Dendritic cell treated with granulocyte-macrophage colony-stimulating factor and Interleukin-4, amounts not matched to agents 40 ng/mL and 50 ng/mL, for 4 days (primary cell): ENCODE measurements around the gene DCTD.

Experiments
- H3K27ac Mint-ChIP-seq: one replicate; pipeline ENCODE4 v1.8.0; 2022; ENCODE audit warnings: mild to moderate bottlenecking, mixed read lengths
- H3K27me3 Mint-ChIP-seq: one replicate; pipeline ENCODE4 v1.8.0; 2022; ENCODE audit warnings: mild to moderate bottlenecking, mixed read lengths
- H3K36me3 Mint-ChIP-seq: one replicate; pipeline ENCODE4 v1.8.0; 2022; ENCODE audit warnings: low read depth, mixed read lengths
- H3K4me1 Mint-ChIP-seq: one replicate; pipeline ENCODE4 v1.8.0; 2022; ENCODE audit warnings: low read depth, mixed read lengths
- H3K4me3 Mint-ChIP-seq: one replicate; pipeline ENCODE4 v1.8.0; 2022; ENCODE audit warnings: mild to moderate bottlenecking, moderate library complexity, mixed read lengths
- H3K9me3 Mint-ChIP-seq: one replicate; pipeline ENCODE4 v1.8.0; 2022; ENCODE audit warnings: mixed read lengths
- intact Hi-C: fragments of 100-400 bp; cut with micrococcal nuclease; formaldehyde crosslinking; loops from one replicate; pipeline ENCODE4 v1.15.0; 2022

The DCTD gene

DNA sequence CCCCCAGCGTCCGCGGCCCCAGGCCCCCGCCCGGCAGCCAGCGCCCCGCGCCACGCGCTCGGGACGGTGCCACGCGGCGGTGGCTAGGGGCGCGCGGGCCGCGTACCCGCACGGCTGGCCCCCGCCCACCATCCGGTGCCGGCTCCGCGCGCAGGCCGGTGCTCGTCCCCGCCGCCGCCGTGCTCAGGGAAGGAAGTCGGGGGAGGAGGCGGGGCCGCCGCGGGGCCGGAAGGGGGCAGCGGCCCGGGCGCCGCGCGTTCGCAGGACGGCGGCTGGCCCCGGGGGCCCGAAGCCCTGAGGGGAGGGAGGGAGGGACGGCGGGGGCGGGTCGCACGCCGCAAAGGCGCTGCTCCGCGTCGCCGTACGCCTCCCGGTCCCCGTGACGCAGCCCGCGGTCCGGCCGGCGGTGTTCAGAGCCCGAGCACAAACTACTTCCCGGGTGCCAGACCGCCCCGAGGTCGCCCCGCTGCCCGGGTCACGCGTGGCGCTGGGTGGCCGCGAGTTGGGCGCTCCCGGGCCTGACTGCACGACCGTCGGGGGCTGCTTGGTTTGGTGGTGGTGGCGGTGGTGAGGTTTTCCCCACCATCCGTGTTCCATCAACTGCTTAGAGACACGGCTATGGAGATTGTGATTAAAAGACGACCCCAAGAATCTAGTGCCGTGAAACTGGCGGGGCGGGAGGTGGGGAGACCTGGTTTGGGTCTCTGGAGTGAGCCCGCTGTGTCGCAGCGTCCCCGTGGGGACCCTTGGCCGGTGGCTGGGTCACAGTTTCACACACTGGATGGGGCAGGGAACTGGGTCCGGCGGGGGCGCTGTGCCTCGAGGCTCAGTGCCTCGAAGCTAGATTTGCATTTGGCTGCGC, at the start of gene DCTD:
Gene DCTD, minus strand, starts transcription at position 205 of the 862 bp plus-strand sequence. CDS start 1,818 bp downstream, outside the sequence.
- H3K36me3 Mint-ChIP-seq, result peaks cover 32% of the 10 kb centered on the region
- peak within 1 kb of the TSS; percentile 83 for H3K4me3 Mint-ChIP-seq
- H3K9me3 Mint-ChIP-seq, result no peaks in the 10 kb centered on the region
- intact Hi-C loops, result loop anchor here (5.0 kb wide), 1 partner anchor 430 kb away; no protein-coding TSS in a partner anchor
- H3K4me1 Mint-ChIP-seq, result peaks cover 41% of the 10 kb centered on the region
- H3K27me3 Mint-ChIP-seq, result peaks cover 5% of the 10 kb centered on the region
- H3K27ac Mint-ChIP-seq, result peak within 1 kb of the TSS; percentile 94

- intact Hi-C loops, result no loop called here
Observed at GRCh38 chr4:182960746-182961145, 43.6 kb upstream of the DCTD start.

GRCh38 chr4:182960228-182960627, 43.0 kb upstream of the DCTD start:
- H3K27me3 Mint-ChIP-seq, result no peaks in the 10 kb centered on the region
- H3K36me3 Mint-ChIP-seq, result no peaks in the 10 kb centered on the region
- intact Hi-C loops, result no loop called here
- H3K4me1 Mint-ChIP-seq, result no peaks in the 10 kb centered on the region
- H3K9me3 Mint-ChIP-seq, result peaks cover 5% of the 10 kb centered on the region
- no peak overlapping the region for H3K27ac Mint-ChIP-seq
- no peak overlapping the region for H3K4me3 Mint-ChIP-seq

More at GRCh38 chr4:182960746-182961145, 43.6 kb upstream of the DCTD start:
- Mint-ChIP-seq H3K27me3 (no peaks in the 10 kb centered on the region), H3K27ac (no peak overlapping the region), H3K9me3 (peaks cover 5% of the 10 kb centered on the region), H3K4me3 (no peak overlapping the region), H3K36me3 (no peaks in the 10 kb centered on the region), H3K4me1 (no peaks in the 10 kb centered on the region)

DNA sequence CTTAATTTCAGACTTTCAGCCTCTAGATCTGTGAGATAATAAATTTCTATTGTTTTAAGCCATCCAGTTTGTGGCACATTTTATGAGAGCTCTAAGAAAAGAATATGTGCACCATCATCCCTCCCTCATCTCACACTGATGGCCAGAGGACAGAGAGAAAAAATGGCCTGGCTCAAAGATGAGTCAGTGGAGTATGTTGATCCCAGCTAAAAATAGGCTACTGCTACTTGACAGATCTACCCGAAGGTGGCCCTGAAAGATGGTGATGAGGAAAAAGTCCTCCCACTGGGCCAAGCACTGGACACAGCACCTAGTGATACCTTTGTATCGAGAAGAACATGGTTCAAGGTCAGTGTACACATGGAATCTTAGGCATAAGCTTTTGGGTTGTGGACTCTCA, 38.2 kb upstream of the DCTD start:
- intact Hi-C loops, result no loop called here
- Mint-ChIP-seq H3K36me3 (no peaks in the 10 kb centered on the region), H3K4me3 (no peak overlapping the region), H3K9me3 (peaks cover 5% of the 10 kb centered on the region), H3K27ac (no peak overlapping the region), H3K4me1 (no peaks in the 10 kb centered on the region), H3K27me3 (no peaks in the 10 kb centered on the region)

GRCh38 chr4:182944484-182945213, 27.5 kb upstream of the DCTD start:
- H3K36me3 Mint-ChIP-seq, result no peaks in the 10 kb centered on the region
- peaks cover 6% of the 10 kb centered on the region for H3K27me3 Mint-ChIP-seq

GRCh38 chr4:182939680-182940079, 22.5 kb upstream of the DCTD start:
- intact Hi-C loops, result loop anchor here (2.0 to 10.0 kb wide), 2 partner anchors 133 to 455 kb away; no protein-coding TSS in a partner anchor
- no peaks in the 10 kb centered on the region for H3K36me3 Mint-ChIP-seq
- H3K4me1 Mint-ChIP-seq, result no peaks in the 10 kb centered on the region
- H3K9me3 Mint-ChIP-seq, result no peaks in the 10 kb centered on the region
- H3K4me3 Mint-ChIP-seq, result no peak overlapping the region
- peaks cover 15% of the 10 kb centered on the region for H3K27me3 Mint-ChIP-seq
- no peak overlapping the region for H3K27ac Mint-ChIP-seq

More at GRCh38 chr4:182944484-182945213, 27.5 kb upstream of the DCTD start:
- intact Hi-C loops, result no loop called here
- H3K4me3 Mint-ChIP-seq, result no peak overlapping the region
- no peaks in the 10 kb centered on the region for H3K9me3 Mint-ChIP-seq
- no peak overlapping the region for H3K27ac Mint-ChIP-seq
- no peaks in the 10 kb centered on the region for H3K4me1 Mint-ChIP-seq

- no peak overlapping the region for H3K4me3 Mint-ChIP-seq
- intact Hi-C loops, result loop anchor here (1.0 to 10.0 kb wide), 3 partner anchors 135 to 457 kb away; no protein-coding TSS in a partner anchor
- no peaks in the 10 kb centered on the region for H3K4me1 Mint-ChIP-seq
- peaks cover 18% of the 10 kb centered on the region for H3K27me3 Mint-ChIP-seq
- H3K36me3 Mint-ChIP-seq, result no peaks in the 10 kb centered on the region
- no peaks in the 10 kb centered on the region for H3K9me3 Mint-ChIP-seq
- H3K27ac Mint-ChIP-seq, result no peak overlapping the region
Observed at GRCh38 chr4:182938205-182938645, 21.0 kb upstream of the DCTD start.

DNA sequence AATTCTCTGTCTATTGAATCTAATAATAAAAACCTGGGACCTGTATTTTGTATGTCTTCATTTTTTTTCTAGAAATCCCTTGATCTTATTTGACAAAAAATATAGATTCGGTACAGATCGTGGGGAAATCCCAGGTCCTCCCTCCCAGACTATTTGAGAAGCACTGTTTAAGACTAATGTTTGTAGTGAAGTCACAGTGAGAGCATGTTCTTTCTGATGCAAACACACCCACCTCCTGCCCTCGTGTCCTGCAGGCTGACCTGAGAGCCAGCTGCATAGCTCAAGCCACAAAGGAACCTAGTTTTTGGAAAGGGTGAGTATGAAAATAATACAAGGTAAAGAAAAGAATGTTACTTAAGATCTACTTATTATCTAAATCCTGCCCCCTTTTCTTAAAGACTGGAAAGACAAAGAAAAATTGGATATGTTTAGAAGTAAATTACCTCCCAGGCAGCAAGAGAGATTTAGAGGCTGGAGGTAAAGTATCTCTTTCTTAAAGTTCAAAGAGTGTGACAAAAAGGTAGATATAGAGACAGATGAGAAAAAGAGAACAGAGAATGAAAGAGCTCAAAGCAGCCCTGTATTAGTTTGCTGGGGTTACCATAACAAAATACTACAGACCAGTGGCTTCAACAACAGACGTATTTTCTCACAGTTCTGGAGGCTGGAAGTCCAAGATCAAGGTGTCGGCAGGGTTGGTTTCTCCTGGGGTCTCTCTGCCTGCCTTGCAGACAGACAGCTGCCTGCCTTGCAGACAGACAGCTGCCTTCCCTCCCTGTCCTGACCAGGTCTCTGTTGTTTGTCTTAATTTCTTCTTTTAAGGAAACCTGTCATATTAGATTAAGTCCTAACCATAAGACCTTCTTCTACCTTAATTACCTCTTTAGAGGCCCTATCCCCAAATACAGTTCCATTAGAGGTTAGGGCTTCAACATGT, 20.4 kb upstream of the DCTD start:
- no peaks in the 10 kb centered on the region for H3K4me1 Mint-ChIP-seq
- intact Hi-C loops, result loop anchor here (1.0 to 10.0 kb wide), 3 partner anchors 135 to 457 kb away; no protein-coding TSS in a partner anchor
- no peak overlapping the region for H3K27ac Mint-ChIP-seq
- H3K9me3 Mint-ChIP-seq, result no peaks in the 10 kb centered on the region
- peaks cover 18% of the 10 kb centered on the region for H3K27me3 Mint-ChIP-seq
- H3K4me3 Mint-ChIP-seq, result no peak overlapping the region
- H3K36me3 Mint-ChIP-seq, result no peaks in the 10 kb centered on the region

DNA sequence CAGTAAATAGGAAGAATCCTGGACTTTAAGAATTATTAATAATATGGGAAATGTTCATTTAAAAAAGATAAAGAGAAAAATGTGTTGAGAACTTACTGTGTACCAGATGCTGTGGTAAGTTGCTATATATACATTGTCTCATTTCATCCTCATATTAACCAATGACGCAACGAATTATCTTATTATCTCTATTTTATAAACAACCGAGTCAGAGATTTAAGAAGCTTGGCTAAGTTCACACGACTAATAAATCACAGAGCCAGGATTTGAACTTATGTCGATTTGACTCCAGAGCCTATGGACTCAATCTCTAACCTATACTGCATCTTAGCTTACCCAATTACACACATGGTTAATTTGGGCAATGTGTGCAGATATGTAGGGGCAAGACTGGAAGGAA, 15.5 kb upstream of the DCTD start:
- intact Hi-C loops, result loop anchor here (10.0 kb wide), 1 partner anchor 462 kb away; no protein-coding TSS in a partner anchor
- Mint-ChIP-seq H3K27me3 (peaks cover 15% of the 10 kb centered on the region), H3K36me3 (no peaks in the 10 kb centered on the region), H3K4me3 (no peak overlapping the region), H3K9me3 (no peaks in the 10 kb centered on the region), H3K4me1 (no peaks in the 10 kb centered on the region), H3K27ac (no peak overlapping the region)

DNA sequence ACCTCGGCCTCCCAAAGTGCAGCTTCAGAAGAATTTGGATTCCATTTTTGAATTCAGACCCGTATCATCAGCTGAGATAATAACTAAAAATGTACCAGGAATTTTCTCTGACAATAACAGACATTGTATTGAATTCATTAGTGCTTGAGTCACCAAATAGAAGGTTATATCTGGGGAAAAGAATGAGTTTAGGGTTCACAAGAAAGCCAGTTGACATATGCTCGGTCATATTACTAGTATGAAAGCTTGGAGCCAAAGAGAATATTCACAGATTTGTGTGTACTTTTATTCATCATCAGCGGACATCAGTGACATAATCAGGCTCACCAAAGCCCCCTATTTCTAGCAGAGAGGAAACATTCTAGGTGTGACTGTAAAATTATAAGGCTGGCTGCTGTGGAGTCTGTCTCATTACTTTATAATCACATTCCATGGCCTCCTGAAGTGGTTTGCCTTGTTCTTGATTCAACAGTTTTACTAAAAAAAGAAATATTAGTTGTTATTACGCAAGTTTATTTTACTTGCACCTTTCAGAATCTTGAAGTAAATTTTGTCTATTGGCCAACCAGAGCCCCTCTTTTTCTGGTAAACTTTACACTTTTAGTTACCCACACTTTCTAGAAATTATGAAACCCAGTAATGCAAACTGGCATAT, 14.6 kb upstream of the DCTD start:
- Mint-ChIP-seq H3K4me1 (no peaks in the 10 kb centered on the region), H3K9me3 (no peaks in the 10 kb centered on the region), H3K27ac (no peak overlapping the region), H3K27me3 (peaks cover 11% of the 10 kb centered on the region), H3K4me3 (no peak overlapping the region), H3K36me3 (no peaks in the 10 kb centered on the region)
- intact Hi-C loops, result loop anchor here (10.0 kb wide), 1 partner anchor 463 kb away; no protein-coding TSS in a partner anchor

DNA sequence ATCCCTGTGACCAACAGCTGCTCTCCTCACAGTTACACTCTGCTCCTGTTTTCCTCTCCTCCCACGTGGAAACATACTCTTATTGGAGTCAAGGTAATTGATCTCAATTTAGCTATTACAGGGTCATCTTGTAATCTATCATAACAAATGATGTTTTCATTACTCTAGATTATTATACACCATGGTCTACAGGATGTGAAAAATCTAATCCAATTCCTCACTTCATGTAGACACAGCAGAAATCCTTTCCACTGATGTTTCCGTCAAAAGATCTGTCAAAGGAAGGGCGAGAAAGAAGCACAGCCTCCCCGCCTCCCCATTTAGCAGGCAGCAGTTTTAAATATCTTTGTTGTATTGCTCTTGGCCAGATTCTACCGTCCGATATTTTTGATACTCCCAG, 13.7 kb upstream of the DCTD start:
- peaks cover 7% of the 10 kb centered on the region for H3K27me3 Mint-ChIP-seq
- no peaks in the 10 kb centered on the region for H3K4me1 Mint-ChIP-seq
- intact Hi-C loops, result loop anchor here (10.0 kb wide), 1 partner anchor 464 kb away; no protein-coding TSS in a partner anchor
- H3K4me3 Mint-ChIP-seq, result no peak overlapping the region
- H3K36me3 Mint-ChIP-seq, result no peaks in the 10 kb centered on the region
- no peak overlapping the region for H3K27ac Mint-ChIP-seq
- H3K9me3 Mint-ChIP-seq, result no peaks in the 10 kb centered on the region

- H3K36me3 Mint-ChIP-seq, result no peaks in the 10 kb centered on the region
- peaks cover 8% of the 10 kb centered on the region for H3K27me3 Mint-ChIP-seq
- H3K4me3 Mint-ChIP-seq, result no peak overlapping the region
- H3K27ac Mint-ChIP-seq, result no peak overlapping the region
- no peaks in the 10 kb centered on the region for H3K4me1 Mint-ChIP-seq
- intact Hi-C loops, result no loop called here
- H3K9me3 Mint-ChIP-seq, result no peaks in the 10 kb centered on the region
Observed at GRCh38 chr4:182929296-182929695, 12.1 kb upstream of the DCTD start.

DNA sequence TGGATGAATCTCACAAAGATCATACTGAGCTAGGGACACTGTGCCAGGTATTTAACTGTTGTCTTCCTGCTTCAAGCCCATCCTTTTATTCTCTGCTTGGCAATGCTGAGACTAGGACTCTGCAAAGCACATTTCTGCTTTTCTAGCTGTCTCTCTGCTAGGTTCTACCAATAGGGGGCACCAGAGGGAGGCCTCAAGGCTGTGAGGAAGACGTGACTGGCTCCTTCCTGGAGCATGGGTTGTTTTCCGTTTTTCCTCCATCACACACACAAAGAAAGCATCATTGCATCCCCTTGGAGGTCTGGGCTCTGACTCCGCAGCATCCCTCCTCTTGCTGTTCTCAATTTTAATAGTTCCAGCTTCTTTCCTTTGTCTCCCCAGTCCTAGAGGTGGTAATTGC, 10.9 kb upstream of the DCTD start:
- intact Hi-C loops, result no loop called here

More for the DNA sequence above, 10.9 kb upstream of the DCTD start:
- Mint-ChIP-seq H3K9me3 (no peaks in the 10 kb centered on the region), H3K4me3 (no peak overlapping the region), H3K27me3 (peaks cover 7% of the 10 kb centered on the region), H3K4me1 (no peaks in the 10 kb centered on the region), H3K36me3 (no peaks in the 10 kb centered on the region), H3K27ac (no peak overlapping the region)
